ENCODE data around the gene SLC30A10.
"Not testable (repeated sequence)": the region's sequence is repeated elsewhere in the genome, so short reads cannot be mapped to it uniquely, and the experiment has no call there.

Gene SLC30A10

DNA sequence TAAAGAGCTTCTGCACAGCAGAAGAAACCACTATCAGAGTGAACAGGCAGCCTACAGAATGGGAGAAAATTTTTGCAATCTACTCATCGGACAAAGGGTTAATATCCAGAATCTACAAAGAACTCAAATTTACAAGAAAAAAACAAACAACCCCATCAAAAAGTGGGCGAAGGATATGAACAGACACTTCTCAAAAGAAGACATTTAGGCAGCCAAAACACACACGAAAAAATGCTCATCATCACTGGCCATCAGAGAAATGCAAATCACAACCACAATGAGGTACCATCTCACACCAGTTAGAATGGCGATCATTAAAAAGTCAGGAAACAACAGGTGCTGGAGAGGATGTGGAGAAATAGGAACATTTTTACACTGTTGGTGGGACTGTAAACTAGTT, 36.5 kb downstream of the SLC30A10 start:
- not testable (repeated sequence) for DNase-seq (ENCODE audit: low spot score)

DNA sequence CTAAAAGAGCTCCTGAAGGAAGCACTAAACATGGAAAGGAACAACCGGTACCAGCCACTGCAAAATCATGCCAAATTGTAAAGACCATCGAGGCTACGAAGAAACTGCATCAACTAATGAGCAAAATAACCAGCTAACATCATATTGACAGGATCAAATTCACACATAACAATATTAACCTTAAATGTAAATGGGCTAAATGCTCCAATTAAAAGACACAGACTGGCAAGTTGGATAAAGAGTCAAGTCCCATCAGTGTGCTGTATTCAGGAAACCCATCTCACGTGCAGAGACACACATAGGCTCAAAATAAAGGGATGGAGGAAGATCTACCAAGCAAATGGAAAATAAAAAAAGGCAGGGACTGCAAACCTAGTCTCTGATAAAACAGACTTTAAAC, 39.7 kb downstream of the SLC30A10 start:
- DNase-seq (ENCODE audit: low spot score): not testable (repeated sequence)

DNA sequence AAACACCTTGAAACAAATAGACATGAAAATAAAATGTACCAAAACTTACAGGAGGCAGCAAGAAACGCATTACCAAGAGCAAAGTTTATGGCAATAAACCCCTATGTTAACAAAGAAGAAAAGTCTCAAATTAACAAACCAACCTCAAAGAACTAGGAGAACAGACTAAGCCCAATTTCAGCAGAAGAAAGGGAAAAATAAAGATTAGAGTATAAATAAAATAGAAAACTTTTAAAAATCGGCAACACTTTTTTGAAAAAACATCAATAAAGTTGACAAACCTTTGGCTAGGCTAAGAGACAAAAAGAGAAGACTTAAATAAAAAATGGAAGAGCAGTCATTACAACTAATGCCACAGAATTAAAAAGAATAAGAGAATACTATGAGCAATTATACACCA, 42.7 kb downstream of the SLC30A10 start:
- no peak for DNase-seq (ENCODE audit: low spot score)

GRCh38 chr1:219883400-219884332, 44.7 kb downstream of the SLC30A10 start:
- peak; percentile 75 for DNase-seq (ENCODE audit: low spot score)

- DNase-seq (ENCODE audit: low spot score): no peak
Observed at GRCh38 chr1:219882755-219883154, 45.6 kb downstream of the SLC30A10 start.

DNA sequence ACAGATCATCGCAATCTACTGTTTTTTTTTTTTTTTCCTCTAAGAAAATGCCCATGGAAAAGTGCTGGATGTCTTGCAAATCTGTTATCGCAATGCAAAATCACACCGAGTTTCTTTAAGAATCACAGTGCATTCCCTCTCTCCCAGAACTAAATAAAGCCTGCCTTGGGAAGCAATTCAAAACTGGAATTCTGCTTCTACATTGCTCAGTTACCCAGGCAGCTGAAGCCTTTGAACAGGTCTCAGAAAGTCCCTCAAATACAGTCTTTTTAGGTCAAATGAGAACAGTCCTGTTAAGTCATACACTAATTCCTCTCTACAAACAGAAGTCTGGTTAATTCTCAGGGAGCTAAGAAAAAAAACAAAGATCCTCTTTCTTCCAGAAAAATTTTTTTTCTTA, 46.3 kb downstream of the SLC30A10 start:
- DNase-seq (ENCODE audit: low spot score): no peak

DNA sequence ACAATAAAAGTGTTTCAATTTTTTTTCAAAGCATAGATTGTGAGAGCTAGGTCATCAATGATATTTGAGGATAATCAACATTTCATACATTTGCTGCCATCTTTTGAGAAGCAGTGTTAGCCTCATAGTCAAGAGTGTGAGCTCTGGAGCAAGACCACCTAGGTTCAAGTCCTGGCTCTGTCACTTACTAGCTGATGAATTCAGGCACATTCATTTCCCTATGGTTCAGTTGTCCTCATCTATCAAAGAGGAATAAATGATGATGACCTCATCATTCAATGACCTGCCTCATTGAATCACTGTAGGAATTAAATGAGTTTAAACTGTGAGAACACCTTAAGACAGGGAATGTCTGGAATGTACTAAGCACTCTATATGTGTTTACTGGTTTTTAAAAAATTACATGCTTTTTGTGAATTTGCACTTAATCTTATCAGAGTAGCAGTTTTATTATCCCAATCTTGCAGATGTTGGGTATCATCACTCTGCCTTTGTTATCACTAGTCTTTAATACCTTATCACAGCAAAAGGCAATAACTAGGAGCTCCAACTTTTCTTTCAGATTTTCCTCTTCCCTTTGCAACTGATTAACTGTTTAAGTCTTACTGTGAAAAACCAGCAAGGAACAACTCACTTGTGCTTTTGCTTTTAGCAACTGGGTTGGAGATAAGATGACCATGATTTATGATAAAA, 47.4 kb downstream of the SLC30A10 start:
- no peak for DNase-seq (ENCODE audit: low spot score)

GRCh38 chr1:219876798-219877209, 51.6 kb downstream of the SLC30A10 start:
- DNase-seq (ENCODE audit: low spot score): no peak

DNA sequence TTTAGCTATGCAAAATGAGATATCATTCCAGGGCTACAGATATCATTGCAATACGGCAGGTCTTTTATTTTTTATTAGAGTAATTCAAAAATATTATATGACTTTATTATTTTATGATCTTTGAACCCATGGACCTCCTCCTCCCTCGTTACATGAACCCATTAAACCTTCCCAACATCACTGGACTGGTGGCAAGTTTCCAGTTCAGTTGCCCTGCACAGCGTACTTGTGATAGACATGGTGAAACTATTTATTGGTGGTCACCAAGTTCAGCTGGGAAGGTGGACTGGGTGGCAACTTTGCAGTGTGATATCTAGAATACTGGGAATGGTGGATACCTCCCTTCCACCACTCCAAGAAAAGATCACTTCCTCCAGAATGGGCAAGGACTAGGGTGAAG, 52.5 kb downstream of the SLC30A10 start:
- DNase-seq (ENCODE audit: low spot score): no peak

- DNase-seq (ENCODE audit: low spot score): not testable (repeated sequence)
Observed at GRCh38 chr1:219872538-219872937, 55.8 kb downstream of the SLC30A10 start.

DNA sequence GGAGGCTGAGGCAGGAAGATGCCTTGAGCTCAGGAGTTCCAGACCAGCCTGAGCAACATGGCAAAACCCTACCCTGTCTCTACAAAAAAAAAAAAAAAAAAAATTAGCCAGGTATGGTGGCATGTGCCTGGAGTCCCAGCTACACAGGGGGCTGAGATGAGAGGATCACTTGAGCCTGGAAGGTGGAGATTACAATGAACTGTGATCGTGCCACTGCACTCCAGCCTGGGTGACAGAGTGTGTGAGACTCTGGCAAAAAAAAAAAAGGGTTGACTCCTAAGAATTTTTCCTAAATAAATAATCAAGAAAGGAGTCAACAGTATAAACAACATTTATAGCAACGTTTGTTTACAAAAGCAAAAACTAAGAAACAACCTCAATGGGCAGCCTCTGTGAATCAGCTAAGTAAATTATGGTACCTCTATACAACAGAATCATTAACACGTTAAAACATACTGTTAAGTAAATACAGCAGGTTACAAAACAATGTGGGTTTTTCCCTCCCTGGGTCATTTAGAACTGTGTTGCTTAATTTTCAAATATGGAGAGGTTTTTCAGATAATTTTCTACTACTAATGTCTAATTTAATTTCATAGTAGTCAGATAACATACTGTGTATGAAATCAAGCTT, 56.8 kb downstream of the SLC30A10 start:
- no peak for DNase-seq (ENCODE audit: low spot score)

GRCh38 chr1:219868615-219869014, 59.7 kb downstream of the SLC30A10 start:
- DNase-seq (ENCODE audit: low spot score): not testable (repeated sequence)
